Astrocyte of the cerebellum (primary cell): ENCODE results near the gene TMPRSS4.

Source experiments
- DNase-seq: peaks from one replicate; pipeline ENCODE4 v3.0.0-alpha.2; 2011; ENCODE audit warnings: low read depth
- H3K4me3 ChIP-seq: 2 replicates; pipeline ENCODE4 v1.5.1; 2011; ENCODE audit warnings: mild to moderate bottlenecking, low read depth, low read length, moderate library complexity
- CTCF ChIP-seq: IDR thresholded peaks from 2 replicates; pipeline ENCODE4 v1.5.1; 2012; ENCODE audit warnings: low read length, low read depth, moderate library complexity, mild to moderate bottlenecking; ENCODE audit errors: missing control alignments
- in situ Hi-C: cut with HindIII; loops from 2 replicates; pipeline ENCODE4 v1.10.0; 2017; ENCODE audit warnings: low sequenced_read_pairs

Gene TMPRSS4

GRCh38 chr11:118068206-118068944 lies 8.5 kb upstream of the TMPRSS4 start:
- DNase-seq, result no peak
- no peak overlapping the region for H3K4me3 ChIP-seq
- no peak for TF ChIP-seq CTCF
- in situ Hi-C loops, result no loop called here

GRCh38 chr11:118068945-118069612 lies 7.8 kb upstream of the TMPRSS4 start:
- TF ChIP-seq CTCF, result no peak
- no peak for DNase-seq
- in situ Hi-C loops, result no loop called here
- H3K4me3 ChIP-seq, result no peak overlapping the region

- DNase-seq, result no peak
- TF ChIP-seq CTCF, result no peak
- in situ Hi-C loops, result no loop called here
- no peak overlapping the region for H3K4me3 ChIP-seq
Measured at GRCh38 chr11:118071416-118072030, 5.4 kb upstream of the TMPRSS4 start.

- in situ Hi-C loops, result no loop called here
- H3K4me3 ChIP-seq, result no peak overlapping the region
- no peak for TF ChIP-seq CTCF
- DNase-seq, result no peak
Measured at GRCh38 chr11:118073554-118073953, 3.3 kb upstream of the TMPRSS4 start.

- in situ Hi-C loops, result no loop called here
- no peak for DNase-seq
- no peak overlapping the region for H3K4me3 ChIP-seq
- no peak for TF ChIP-seq CTCF
Measured at GRCh38 chr11:118074091-118074685, 2.7 kb upstream of the TMPRSS4 start.

- TF ChIP-seq CTCF, result no peak
- in situ Hi-C loops, result no loop called here
- H3K4me3 ChIP-seq, result no peak overlapping the region
- no peak for DNase-seq
Measured at GRCh38 chr11:118074785-118075184, 2.1 kb upstream of the TMPRSS4 start.
